GM12873 (cell line): ENCODE measurements around the gene KIF6.

Source experiments
- TF ChIP-seq, protein P1 (sequence below): IDR thresholded peaks from 2 replicates; pipeline ENCODE4 v1.5.1; 2012; ENCODE audit warnings: low read depth, mild to moderate bottlenecking, moderate library complexity, low read length, control low read depth; ENCODE audit not compliant: insufficient read depth; ENCODE audit errors: missing control alignments

The KIF6 gene

DNA sequence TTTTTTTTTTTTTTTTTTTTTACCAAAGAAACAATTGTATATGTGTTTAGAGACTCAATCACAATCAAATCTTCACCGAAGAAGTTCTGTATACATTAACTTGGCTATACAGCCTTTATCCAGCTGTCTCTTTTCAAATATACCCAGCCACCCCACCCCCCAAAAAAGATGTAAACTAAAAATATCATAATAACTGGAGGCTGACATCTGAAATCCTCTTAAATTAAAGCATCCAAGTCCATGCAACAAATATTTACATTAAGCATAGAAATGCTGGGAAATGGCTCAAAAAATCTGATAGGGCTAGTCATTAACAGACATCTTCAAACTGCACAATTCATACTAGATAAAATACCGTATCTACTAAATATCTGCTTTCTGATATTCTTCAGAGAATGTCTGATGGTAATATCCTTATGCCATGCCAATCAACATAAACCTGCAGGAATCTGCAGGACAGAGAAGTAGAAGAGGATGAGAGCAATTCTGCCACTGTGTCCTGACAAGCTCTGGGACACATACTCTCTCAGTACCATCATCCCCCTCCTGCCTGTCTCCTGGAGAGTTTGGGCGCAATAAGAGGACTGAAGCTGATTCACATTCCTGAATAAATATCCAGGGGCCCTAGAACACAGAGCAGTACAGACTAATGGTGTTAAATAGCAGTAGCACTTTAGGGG lies 152.4 kb downstream of the KIF6 start:
- TF ChIP-seq, protein P1, sequence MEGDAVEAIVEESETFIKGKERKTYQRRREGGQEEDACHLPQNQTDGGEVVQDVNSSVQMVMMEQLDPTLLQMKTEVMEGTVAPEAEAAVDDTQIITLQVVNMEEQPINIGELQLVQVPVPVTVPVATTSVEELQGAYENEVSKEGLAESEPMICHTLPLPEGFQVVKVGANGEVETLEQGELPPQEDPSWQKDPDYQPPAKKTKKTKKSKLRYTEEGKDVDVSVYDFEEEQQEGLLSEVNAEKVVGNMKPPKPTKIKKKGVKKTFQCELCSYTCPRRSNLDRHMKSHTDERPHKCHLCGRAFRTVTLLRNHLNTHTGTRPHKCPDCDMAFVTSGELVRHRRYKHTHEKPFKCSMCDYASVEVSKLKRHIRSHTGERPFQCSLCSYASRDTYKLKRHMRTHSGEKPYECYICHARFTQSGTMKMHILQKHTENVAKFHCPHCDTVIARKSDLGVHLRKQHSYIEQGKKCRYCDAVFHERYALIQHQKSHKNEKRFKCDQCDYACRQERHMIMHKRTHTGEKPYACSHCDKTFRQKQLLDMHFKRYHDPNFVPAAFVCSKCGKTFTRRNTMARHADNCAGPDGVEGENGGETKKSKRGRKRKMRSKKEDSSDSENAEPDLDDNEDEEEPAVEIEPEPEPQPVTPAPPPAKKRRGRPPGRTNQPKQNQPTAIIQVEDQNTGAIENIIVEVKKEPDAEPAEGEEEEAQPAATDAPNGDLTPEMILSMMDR: no peak

DNA sequence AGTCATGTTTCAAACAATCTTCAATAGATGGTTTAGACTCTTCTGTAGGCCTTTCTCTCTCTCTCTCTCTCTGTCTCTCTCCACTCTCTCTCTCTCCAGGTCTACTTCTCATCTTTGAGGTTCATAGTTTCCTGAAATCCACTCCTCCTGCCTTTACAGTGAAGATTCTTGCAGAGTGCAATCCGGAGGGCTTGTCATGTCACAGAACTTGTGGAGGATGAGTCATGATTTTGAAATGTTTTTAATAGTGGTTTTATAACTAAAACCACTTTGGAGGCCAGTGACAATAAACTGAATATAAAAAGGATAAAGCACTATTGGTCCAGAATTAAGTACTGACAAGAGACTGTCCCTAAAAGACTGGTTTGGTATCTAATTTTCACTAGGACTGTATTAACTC lies 156.3 kb downstream of the KIF6 start:
- TF ChIP-seq, protein P1: no peak

DNA sequence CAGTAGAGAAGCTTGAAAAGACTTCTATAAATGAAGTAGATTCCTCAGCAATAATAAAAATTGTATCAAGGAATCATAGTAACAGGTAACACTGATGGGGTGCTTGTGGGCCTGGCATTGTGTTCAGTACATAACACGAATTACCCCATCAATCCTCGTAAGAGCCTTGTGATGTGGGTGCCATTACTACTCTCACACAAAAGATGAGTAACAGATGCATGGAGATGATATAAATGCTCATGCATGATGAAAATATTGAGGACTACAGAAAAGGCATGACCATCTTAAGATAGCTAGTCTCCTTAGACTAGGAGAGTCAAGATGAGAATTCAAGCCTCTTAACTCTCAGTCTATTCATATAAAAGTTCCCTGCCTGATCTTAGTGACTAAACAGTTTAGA lies 158.1 kb downstream of the KIF6 start:
- TF ChIP-seq, protein P1: no peak

- TF ChIP-seq, protein P1: no peak
Observed at GRCh38 chr6:39566456-39566855, 158.8 kb downstream of the KIF6 start.

GRCh38 chr6:39565956-39566355 lies 159.3 kb downstream of the KIF6 start:
- TF ChIP-seq, protein P1: no peak

- TF ChIP-seq, protein P1: no peak
Observed at GRCh38 chr6:39563566-39564311, 161.5 kb downstream of the KIF6 start.

DNA sequence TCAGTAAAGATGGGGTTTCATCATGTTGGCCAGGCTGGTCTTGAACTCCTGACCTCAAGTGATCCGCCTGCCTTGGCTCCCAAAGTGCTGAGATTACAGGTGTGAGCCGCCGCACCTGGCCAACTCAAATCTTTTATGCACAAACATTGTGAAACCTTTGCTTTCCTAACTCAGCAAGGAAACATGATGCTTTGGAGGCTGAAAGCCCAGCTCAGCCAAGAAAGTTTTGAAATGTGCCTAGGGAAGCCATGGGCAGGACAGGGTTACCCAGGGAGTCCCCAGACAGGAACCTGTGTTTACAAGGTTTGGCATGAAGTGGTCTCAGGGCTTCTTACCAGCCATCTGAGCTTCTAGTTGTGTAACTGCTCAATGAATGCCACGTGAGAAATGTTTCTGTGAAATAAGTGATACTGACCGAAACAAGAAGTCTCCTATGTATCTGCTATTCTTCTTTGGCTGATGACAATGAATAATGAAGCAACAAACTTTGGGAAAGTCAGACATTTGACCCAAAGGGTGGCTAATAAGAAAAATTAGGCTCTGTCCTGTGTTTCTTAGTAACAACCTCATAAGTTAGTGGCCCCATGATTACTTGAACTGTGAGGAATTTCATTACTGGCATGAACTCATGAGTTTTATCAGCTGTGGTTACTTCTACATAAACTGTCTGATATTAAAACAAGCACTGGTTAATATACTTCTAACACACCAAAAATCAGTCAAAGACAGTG lies 163.5 kb downstream of the KIF6 start:
- TF ChIP-seq, protein P1: no peak
